ENCODE results near the gene RPL32.

DNA sequence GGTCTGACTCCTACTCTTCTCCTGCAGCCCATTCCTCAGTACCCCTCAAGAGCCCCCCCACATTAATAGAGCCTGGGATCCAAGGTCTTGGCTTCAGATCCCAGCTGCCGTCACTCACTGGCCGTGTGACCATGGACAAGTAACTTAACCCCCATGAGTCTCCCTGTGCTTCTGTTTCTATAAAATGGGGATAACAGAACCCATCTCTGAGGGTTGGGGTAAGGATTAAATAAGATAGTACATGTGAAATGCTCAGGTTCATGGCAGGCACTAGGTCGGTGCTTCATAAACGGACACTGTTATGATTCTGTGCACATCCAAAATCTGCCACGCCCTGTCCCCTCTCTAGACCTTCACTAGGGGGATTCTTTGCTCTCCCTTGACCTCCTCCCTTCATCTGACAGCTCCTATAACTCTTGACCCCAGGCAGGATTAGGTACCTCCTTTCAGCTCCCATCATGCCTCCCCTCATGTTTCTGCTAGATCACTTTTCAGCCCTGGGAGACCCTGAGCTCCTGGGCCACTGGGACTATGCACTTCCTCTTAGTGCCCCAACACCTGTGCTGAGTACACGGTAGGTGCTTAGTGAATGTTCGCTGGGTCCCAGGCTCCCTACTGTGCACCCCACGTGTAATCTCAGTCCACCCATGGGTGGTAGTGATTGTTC is 43.3 kb downstream of the RPL32 start:
- TF ChIP-seq, protein P1, sequence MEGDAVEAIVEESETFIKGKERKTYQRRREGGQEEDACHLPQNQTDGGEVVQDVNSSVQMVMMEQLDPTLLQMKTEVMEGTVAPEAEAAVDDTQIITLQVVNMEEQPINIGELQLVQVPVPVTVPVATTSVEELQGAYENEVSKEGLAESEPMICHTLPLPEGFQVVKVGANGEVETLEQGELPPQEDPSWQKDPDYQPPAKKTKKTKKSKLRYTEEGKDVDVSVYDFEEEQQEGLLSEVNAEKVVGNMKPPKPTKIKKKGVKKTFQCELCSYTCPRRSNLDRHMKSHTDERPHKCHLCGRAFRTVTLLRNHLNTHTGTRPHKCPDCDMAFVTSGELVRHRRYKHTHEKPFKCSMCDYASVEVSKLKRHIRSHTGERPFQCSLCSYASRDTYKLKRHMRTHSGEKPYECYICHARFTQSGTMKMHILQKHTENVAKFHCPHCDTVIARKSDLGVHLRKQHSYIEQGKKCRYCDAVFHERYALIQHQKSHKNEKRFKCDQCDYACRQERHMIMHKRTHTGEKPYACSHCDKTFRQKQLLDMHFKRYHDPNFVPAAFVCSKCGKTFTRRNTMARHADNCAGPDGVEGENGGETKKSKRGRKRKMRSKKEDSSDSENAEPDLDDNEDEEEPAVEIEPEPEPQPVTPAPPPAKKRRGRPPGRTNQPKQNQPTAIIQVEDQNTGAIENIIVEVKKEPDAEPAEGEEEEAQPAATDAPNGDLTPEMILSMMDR (IDR thresholded peaks at IDR 0.05), result no peak
- no peak for TF ChIP-seq TCF7L2 (IDR thresholded peaks at IDR 0.05; ENCODE audit: low read depth, low read length)

Data from Panc1 (cell line).